Sigmoid colon (tissue), 4 donors: ENCODE results near the gene ARID3B.

Experiments used
- EP300 ChIP-seq, 4 donors: sonication (generic); formaldehyde crosslinking; IDR thresholded peaks; one replicate each; pipeline ENCODE4 v1.6.1; 2017; ENCODE audit warnings: antibody characterized with exemption in 4 of 4
- POLR2A ChIP-seq, 2 donors: fragments of 450-650 bp; IDR thresholded peaks; one replicate each; pipeline ENCODE4 v1.6.1; 2016; ENCODE audit warnings: antibody characterized with exemption in 2 of 2, mild to moderate bottlenecking in 2 of 2, moderate library complexity in 2 of 2
- POLR2AphosphoS5 ChIP-seq, 4 donors: sonication (generic); formaldehyde crosslinking; IDR thresholded peaks; one replicate each; pipeline ENCODE4 v1.6.1; 2017; ENCODE audit warnings: antibody characterized with exemption in 4 of 4
- TF ChIP-seq, protein P1 (sequence below), 4 experiments: fragments of 450-650 bp in 3 of 4; fragments of 200-600 bp in 1 of 4; IDR thresholded peaks; one replicate each; pipeline ENCODE4 v1.5.1; 2016 to 2019; ENCODE audit warnings: antibody characterized with exemption in 4 of 4, mild to moderate bottlenecking in 3 of 4, moderate library complexity in 2 of 4

DNA sequence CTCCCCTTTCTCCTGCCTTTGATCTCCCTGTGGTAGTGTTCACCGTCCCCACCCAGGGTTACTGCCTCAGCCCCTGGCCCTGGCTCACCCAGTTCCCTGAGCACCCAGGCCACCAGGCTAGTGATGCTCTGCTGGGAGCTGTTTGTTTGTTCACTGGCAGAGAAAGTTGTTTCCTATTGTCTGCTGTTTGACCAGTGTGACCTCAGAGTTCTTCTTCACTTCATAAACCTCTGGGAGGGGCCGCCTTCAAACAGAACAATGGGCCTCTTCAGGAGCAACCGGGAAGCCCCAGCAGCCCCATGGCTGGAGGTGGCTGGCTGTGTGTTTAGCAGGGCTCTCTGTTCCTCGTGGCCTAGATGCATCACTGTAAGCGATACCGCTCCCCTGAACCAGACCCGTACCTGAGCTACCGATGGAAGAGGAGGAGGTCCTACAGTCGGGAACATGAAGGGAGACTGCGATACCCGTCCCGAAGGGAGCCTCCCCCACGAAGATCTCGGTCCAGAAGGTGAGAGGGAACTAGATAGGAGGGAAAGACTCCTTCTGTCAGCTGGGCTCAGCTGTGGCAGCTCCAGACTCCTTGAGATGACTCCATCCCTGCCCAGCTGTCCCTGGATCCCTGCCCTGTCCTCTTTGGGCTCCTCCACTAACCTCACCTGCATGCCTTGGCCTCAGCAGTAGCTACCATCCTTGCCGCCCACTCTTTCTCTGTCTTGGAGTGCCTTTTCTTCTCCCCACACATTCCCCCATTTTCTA is 78.0 kb downstream of the ARID3B start:
- TF ChIP-seq, protein P1, sequence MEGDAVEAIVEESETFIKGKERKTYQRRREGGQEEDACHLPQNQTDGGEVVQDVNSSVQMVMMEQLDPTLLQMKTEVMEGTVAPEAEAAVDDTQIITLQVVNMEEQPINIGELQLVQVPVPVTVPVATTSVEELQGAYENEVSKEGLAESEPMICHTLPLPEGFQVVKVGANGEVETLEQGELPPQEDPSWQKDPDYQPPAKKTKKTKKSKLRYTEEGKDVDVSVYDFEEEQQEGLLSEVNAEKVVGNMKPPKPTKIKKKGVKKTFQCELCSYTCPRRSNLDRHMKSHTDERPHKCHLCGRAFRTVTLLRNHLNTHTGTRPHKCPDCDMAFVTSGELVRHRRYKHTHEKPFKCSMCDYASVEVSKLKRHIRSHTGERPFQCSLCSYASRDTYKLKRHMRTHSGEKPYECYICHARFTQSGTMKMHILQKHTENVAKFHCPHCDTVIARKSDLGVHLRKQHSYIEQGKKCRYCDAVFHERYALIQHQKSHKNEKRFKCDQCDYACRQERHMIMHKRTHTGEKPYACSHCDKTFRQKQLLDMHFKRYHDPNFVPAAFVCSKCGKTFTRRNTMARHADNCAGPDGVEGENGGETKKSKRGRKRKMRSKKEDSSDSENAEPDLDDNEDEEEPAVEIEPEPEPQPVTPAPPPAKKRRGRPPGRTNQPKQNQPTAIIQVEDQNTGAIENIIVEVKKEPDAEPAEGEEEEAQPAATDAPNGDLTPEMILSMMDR (IDR thresholded peaks at IDR 0.05), result no peak
- TF ChIP-seq POLR2A (IDR thresholded peaks at IDR 0.05), result no peak
- no peak for TF ChIP-seq POLR2AphosphoS5 (IDR thresholded peaks at IDR 0.05)
- TF ChIP-seq EP300 (IDR thresholded peaks at IDR 0.05), result no peak
